NOMO-1 treated with DMSO at 0.1 percent for 48 hours (cell line): ENCODE measurements around the gene FKBP1A.
"Not testable (repeated sequence)": the region's sequence is repeated elsewhere in the genome, so short reads cannot be mapped to it uniquely, and the experiment has no call there.

Experiments
- DNase-seq: peaks from one replicate; lab custom pipeline; 2025; ENCODE audit not compliant: unreplicated experiment; lab: John Stamatoyannopoulos, UW

The FKBP1A gene

DNA sequence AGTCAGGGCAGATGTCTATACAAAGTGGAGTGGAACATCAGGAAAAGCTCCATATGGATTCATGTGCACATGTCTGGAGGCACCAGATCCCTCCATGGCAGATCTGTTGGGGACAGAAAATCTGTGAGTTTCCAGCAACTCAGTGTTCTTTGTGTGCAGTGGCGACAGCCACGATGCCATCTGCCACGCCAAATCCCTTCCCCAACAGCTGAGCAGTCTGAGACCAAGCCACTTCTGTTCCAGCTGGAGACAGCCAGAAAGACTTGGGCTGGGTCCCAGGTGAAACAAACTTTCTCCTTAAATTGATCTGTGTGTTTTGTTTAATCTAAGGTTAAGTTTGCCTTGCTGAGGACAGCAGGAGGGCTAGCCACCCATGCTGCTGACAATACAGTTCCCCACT, 22.9 kb downstream of the FKBP1A start:
- no peak for DNase-seq

DNA sequence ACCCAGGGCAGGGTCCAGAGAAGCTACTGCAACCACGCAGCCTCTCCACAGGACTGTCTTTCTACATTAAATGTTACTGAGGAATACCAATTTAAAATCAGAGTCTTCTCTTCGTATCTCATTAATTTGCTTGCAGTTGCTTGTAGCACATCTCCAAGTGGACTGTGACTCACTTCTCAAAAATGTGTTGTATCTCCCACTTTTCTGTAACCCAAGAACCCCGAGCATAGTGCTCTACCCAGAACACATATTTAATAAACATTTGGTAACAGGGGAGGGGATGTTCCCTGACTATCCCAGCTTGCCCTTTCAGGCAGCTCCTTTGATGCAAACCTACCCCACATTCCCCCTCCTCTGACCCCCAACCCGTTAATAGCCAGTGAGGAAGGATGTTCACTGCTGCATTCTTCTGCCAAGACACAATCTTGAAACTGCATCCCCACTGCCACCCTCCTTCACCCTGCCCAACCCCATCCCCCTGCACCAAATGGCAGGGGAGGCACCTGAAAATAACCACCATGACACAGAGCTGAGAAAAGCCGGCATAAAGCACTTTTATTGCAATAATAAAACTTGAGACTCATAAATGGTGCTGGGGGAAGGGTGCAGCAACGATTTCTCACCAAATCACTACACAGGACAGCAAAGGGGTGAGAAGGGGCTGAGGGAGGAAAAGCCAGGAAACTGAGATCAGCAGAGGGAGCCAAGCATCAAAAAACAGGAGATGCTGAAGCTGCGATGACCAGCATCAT, 24.2 kb downstream of the FKBP1A start:
- DNase-seq: no peak

- DNase-seq: no peak
Measured at GRCh38 chr20:1367479-1367878, 25.4 kb downstream of the FKBP1A start.

DNA sequence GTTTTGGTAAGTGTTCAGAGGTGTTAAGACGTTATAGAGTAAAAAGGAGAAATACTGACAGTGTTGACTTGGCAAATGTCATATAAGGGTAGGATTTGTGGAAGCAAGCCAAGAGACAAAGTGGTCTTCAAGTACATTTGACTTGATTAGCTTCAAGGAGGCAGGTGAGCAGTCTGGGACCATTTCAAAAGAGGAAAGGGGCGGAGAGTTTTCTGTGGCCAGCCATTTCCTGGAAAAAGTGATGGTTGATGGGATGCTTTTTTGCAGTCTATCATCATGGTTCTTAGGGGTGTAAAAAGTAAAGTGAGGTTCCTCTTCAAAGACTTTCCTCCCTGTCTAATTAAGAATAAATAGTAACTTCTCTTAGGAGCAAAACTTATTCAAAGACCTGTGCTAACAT, 28.7 kb downstream of the FKBP1A start:
- DNase-seq: no peak

DNA sequence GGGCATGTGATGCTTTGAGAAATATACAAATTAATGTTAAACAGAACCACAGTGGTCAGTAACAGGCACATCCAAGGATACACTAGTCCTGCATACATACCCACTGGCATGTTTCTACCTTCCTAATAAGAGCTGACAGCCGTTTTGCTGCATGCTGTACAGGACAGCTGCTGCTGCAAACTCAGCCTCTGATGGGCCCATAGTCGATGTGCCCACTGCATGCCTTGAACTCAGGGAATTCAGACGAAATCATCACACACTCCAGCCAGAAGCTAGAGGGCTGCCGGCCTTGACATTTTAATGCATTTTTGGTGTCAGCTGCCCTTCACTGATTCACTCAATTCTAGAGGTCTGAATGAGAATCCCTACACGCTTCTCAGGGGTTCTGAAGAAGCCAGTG, 29.3 kb downstream of the FKBP1A start:
- no peak for DNase-seq

GRCh38 chr20:1362484-1362883, 30.4 kb downstream of the FKBP1A start:
- DNase-seq: no peak

GRCh38 chr20:1360094-1360846, 32.6 kb downstream of the FKBP1A start:
- DNase-seq: no peak

- DNase-seq: no peak
Measured at GRCh38 chr20:1357921-1358671, 34.8 kb downstream of the FKBP1A start.

GRCh38 chr20:1353956-1354355, 38.9 kb downstream of the FKBP1A start:
- DNase-seq: no peak

- no peak for DNase-seq
Measured at GRCh38 chr20:1346315-1346969, 46.4 kb downstream of the FKBP1A start.

GRCh38 chr20:1345756-1346093, 47.1 kb downstream of the FKBP1A start:
- no peak for DNase-seq

GRCh38 chr20:1345030-1345755, 47.7 kb downstream of the FKBP1A start:
- no peak for DNase-seq

DNA sequence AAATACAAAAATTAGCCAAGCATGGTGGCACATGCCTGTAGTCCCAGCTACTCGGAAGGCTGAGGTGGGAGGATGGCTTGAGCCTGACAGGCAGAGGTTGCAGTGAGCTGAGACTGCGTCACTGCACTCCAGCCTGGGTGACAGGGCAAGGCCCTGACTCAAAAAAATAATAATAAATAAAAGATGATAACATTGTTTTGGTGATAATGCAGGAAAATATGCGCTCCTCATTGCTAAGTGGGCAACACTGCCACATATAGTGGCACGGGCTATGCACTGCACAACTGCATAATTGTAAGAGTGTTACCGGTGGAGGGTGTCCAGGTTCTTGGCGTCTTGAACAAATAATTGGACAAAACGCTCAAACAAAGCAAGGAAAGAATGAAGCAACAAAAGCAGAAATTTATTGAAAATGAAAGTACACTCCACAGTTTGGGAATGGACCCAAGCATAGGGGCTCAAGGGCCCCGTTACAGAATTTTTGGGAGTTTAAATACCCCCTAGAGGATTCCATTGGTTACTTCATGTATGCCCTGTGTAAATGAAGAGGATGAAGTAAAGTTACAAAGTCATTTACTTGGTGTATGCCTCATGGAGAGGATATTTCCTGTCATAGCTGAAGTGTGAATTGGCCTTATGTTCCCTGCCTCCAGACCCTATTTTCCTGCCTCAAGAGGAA, 49.3 kb downstream of the FKBP1A start:
- not testable (repeated sequence) for DNase-seq

DNA sequence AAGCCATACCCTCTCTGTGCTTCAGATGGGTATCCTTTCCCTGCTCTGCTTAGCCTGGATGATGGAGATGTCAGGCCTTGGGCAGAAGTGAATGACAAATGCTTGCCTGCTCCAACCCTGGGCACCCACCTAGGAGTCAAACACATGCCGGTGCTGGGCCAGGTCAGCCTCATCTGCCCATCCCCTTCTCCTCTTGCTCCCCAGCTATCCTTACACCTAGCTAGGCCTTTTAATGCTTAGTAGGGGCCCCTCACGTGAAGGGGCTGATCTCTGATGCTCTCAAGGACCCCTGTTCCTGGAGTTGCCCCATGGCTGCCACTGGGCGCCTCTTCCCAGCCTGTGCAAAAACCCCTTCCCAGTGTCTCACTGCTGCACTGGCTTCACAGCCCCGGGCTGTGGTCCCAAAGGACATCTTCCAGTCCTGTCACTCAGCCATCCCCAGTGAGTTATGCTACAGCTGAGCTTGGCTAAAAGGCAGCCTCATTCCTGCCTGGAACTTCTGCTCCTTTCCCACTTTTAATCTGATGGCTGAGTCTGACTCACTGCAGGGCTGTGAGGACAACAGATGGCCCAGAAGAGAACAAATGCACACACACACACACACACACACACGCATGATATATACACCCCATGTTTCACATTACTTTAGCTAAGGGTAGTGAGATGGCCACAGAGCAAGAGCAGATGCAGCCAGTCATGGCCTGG, 51.1 kb downstream of the FKBP1A start:
- DNase-seq: peak; percentile 4

DNA sequence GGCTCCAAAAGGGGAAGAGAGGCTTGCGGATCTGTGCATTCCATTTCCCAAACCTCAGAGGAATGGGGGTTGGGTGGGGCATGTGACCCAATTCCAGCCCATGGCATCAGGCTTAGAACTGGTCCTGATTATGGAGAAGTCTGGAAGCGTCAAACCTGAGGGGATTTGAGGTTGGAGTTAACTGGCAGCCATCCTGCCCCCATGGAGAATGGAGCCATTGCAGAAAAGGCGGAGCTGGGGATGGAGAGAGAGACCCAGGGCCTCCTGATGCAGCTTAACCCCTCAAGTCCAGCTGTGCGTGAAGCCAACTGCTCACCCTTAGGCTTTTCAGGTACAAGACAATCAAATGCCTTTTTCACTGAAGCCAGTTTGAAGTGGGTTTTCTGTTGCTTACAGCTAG, 54.1 kb downstream of the FKBP1A start:
- DNase-seq: no peak

- no peak for DNase-seq
Measured at GRCh38 chr20:1338096-1338495, 54.8 kb downstream of the FKBP1A start.

DNA sequence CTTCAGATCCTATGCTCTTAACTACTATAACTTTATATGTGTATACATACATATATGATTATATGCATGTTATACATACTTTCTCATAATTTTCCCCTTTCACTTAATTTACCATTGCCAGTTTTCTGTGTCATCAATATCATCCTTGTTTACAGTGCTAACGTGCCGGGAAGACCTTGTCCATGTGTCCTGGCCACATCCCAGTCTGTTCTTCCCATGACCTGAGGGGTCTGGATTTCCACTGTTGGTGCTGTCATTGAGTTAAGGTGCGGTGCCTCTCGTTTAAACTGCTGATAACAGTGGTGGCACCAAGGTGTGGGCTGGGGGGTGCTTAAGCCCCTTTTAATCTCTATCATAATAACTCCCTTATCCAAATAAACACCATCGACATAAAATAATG, 55.4 kb downstream of the FKBP1A start:
- DNase-seq: no peak

DNA sequence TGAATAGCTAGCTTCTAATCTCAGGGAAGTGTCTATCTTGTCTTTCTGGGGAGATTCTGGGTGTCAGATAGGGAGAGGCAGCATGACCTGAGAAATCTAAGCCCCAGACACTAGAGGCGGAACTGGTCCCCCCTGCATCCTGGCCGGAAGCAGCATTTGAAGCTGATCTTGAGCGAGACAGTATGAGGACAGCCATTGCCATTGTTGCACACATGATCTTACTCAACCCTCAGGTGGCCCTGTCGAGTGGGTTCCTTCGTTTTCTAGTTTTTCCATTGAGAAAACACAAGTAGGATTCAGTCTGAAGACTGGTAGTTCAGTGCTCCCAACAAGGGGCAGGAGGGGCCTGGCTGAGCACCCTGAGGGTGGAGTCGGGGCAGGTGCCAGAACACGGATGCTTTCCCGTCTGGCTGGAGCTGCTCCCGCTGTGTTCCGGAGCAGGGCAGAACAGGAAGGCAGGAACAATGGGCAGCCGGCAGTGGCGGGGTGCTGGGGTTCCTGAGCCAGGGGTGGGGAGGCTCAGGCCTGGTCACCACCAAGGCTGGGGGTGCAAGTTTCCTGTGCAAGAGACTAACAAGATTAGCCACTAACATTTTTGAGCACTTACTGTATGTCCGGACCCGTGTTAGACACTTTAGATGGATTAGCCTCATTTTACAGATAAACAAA, 56.0 kb downstream of the FKBP1A start:
- no peak for DNase-seq
